ENCODE results near the gene NFAT5. TPM values are rescaled to one million over a fixed set of nuclear protein-coding genes. Genes with fewer than 3 reads are reported as not detected.

NFAT5 gene
- polyA plus RNA-seq, 3 donors: 2.4 to 6.9 (median 2.5) TPM

DNA sequence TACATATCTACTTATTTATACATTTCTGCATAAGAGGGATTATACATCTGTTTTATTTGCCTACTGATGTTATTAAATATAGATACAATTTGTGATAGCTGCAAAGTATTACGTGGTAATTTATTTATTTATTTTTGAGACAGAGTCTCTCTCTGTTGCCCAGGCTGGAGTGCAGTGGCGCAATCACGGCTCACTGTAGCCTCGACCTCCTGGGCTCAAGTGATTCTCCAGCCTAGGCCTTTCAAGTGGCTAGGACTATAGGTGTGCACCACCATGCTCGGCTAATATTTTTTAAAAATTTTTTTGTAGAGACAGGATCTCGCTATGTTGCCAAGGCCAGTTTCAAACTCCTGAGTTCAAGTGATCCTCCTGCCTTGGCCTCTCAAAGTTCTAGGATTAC is 35.5 kb downstream of the NFAT5 start:
- H3K4me3 ChIP-seq (replicated peaks in 1 of 3; ENCODE audit: low read depth in 2 of 3, low read length in 3 of 3): no peak overlapping the region
- H3K9ac ChIP-seq (ENCODE audit: insufficient read depth, low read length, poor library complexity, severe bottlenecking): no peak overlapping the region
- peaks cover 31% of the 10 kb centered on the region for H3K79me2 ChIP-seq (ENCODE audit: insufficient read depth, low read length)
- no peaks in the 10 kb centered on the region for H3K27me3 ChIP-seq (ENCODE audit: control insufficient read depth in 2 of 2, insufficient read depth in 2 of 2, low read length in 2 of 2)
- H3K4me2 ChIP-seq (replicated peaks; ENCODE audit: extremely low read depth, low read length, poor library complexity, severe bottlenecking): no peak overlapping the region
- Mint-ChIP-seq H3K27me3 (ENCODE audit: low read depth in 3 of 3) (peaks cover 0 to 2% (median 2%) of the 10 kb centered on the region in 3 donors), H3K9me3 (peaks cover 0 to 9% (median 2%) of the 10 kb centered on the region in 7 donors), H3K27ac (no peak overlapping the region), H3K36me3 (peaks cover 0 to 5% of the 10 kb centered on the region in 2 donors), H3K4me3 (no peak overlapping the region), H3K4me1 (peaks cover 10% of the 10 kb centered on the region)
- H3K36me3 ChIP-seq (replicated peaks in 1 of 2; ENCODE audit: control insufficient read depth in 1 of 2, insufficient read depth in 2 of 2, low read length in 2 of 2): no peaks in the 10 kb centered on the region
- no peak overlapping the region for H2AFZ ChIP-seq (ENCODE audit: insufficient read depth, low read depth, low read length, poor library complexity, severe bottlenecking)
- TF ChIP-seq, protein P1, sequence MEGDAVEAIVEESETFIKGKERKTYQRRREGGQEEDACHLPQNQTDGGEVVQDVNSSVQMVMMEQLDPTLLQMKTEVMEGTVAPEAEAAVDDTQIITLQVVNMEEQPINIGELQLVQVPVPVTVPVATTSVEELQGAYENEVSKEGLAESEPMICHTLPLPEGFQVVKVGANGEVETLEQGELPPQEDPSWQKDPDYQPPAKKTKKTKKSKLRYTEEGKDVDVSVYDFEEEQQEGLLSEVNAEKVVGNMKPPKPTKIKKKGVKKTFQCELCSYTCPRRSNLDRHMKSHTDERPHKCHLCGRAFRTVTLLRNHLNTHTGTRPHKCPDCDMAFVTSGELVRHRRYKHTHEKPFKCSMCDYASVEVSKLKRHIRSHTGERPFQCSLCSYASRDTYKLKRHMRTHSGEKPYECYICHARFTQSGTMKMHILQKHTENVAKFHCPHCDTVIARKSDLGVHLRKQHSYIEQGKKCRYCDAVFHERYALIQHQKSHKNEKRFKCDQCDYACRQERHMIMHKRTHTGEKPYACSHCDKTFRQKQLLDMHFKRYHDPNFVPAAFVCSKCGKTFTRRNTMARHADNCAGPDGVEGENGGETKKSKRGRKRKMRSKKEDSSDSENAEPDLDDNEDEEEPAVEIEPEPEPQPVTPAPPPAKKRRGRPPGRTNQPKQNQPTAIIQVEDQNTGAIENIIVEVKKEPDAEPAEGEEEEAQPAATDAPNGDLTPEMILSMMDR (IDR thresholded peaks at IDR 0.05): no peak
- DNase-seq: no peak
- 88% methylated on average over 5 of the region's 6 CpGs for WGBS (ENCODE audit: insufficient coverage)
- H3K27ac ChIP-seq (ENCODE audit: low read depth in 1 of 2, low read length in 2 of 2): no peak overlapping the region
- peaks cover 99% of the 10 kb centered on the region for H4K20me1 ChIP-seq (ENCODE audit: insufficient read depth, low read length)
- H3K4me1 ChIP-seq (ENCODE audit: control insufficient read depth in 1 of 2, insufficient read depth in 2 of 2, low read length in 2 of 2): peaks cover 0 to 9% of the 10 kb centered on the region in 2 donors
- intact Hi-C loops (cut with micrococcal nuclease): no loop called here
- no peaks in the 10 kb centered on the region for H3K9me3 ChIP-seq (replicated peaks in 1 of 2; ENCODE audit: control insufficient read depth in 1 of 2, insufficient read depth in 1 of 2, low read length in 2 of 2)

DNA sequence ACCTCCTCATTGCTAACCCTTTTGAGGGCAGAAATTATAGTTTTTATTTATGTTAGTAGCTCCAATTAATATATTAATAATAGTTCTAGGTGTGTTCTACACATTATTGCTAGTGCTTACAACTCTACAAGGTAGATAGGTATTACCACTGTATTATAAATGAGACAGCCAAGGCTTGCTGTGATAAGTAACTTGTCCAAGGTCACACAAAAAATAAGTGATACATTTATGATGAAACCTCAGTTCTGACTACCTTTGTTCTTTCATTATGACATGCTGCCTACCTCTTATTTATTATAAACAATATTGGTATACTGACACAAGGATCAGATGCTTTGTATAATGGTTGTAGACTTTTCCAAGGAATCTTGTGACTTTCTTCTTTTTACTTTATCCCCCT is 41.2 kb downstream of the NFAT5 start:
- TF ChIP-seq, protein P1 (IDR thresholded peaks at IDR 0.05): no peak
- no peak for DNase-seq
- H3K4me2 ChIP-seq (replicated peaks; ENCODE audit: extremely low read depth, low read length, poor library complexity, severe bottlenecking): no peak overlapping the region
- peaks cover 0 to 2% (median 0%) of the 10 kb centered on the region in 3 donors for H3K27me3 Mint-ChIP-seq (ENCODE audit: low read depth in 3 of 3)
- H3K4me3 Mint-ChIP-seq: no peak overlapping the region
- no peaks in the 10 kb centered on the region for H3K27me3 ChIP-seq (ENCODE audit: control insufficient read depth in 2 of 2, insufficient read depth in 2 of 2, low read length in 2 of 2)
- peaks cover 8% of the 10 kb centered on the region for H3K79me2 ChIP-seq (ENCODE audit: insufficient read depth, low read length)
- H2AFZ ChIP-seq (ENCODE audit: insufficient read depth, low read depth, low read length, poor library complexity, severe bottlenecking): no peak overlapping the region
- H3K36me3 ChIP-seq (replicated peaks in 1 of 2; ENCODE audit: control insufficient read depth in 1 of 2, insufficient read depth in 2 of 2, low read length in 2 of 2): no peaks in the 10 kb centered on the region
- H3K27ac ChIP-seq (ENCODE audit: low read depth in 1 of 2, low read length in 2 of 2): no peak overlapping the region
- peaks cover 0 to 4% (median 2%) of the 10 kb centered on the region in 7 donors for H3K9me3 Mint-ChIP-seq
- no peak overlapping the region for H3K9ac ChIP-seq (ENCODE audit: insufficient read depth, low read length, poor library complexity, severe bottlenecking)
- intact Hi-C loops (cut with micrococcal nuclease): no loop called here
- no peak overlapping the region for H3K4me3 ChIP-seq (replicated peaks in 1 of 3; ENCODE audit: low read depth in 2 of 3, low read length in 3 of 3)
- no peaks in the 10 kb centered on the region for H3K4me1 ChIP-seq (ENCODE audit: control insufficient read depth in 1 of 2, insufficient read depth in 2 of 2, low read length in 2 of 2)
- no peak overlapping the region for H3K27ac Mint-ChIP-seq
- H4K20me1 ChIP-seq (ENCODE audit: insufficient read depth, low read length): peaks cover 96% of the 10 kb centered on the region
- H3K36me3 Mint-ChIP-seq: peaks cover 12 to 15% of the 10 kb centered on the region in 2 donors
- peaks cover 3% of the 10 kb centered on the region for H3K4me1 Mint-ChIP-seq
- no peaks in the 10 kb centered on the region for H3K9me3 ChIP-seq (replicated peaks in 1 of 2; ENCODE audit: control insufficient read depth in 1 of 2, insufficient read depth in 1 of 2, low read length in 2 of 2)

All from CD14-positive monocyte (primary cell).